Chondrocyte (in vitro differentiated cells): ENCODE measurements around the gene UBE3C. TPM values are rescaled to one million over a fixed set of nuclear protein-coding genes. Genes with fewer than 3 reads are reported as not detected.

ENCODE experiments used
- DNase-seq: peaks from one replicate; pipeline ENCODE4 v3.0.0; 2021; ENCODE audit warnings: mixed read lengths, low spot score
- H3K27ac Mint-ChIP-seq: one replicate; pipeline ENCODE4 v1.8.0; 2021; ENCODE audit warnings: mild to moderate bottlenecking, moderate library complexity, mixed read lengths; ENCODE audit not compliant: unreplicated experiment
- H3K27me3 Mint-ChIP-seq: 2 replicates; pipeline ENCODE4 v1.8.0; 2021; ENCODE audit warnings: low read depth, mixed read lengths
- H3K36me3 Mint-ChIP-seq: 2 replicates; pipeline ENCODE4 v1.8.0; 2021; ENCODE audit warnings: low read depth, mixed read lengths
- H3K4me1 Mint-ChIP-seq: 2 replicates; pipeline ENCODE4 v1.8.0; 2021; ENCODE audit warnings: low read depth, mild to moderate bottlenecking, mixed read lengths
- H3K4me3 Mint-ChIP-seq: one replicate; pipeline ENCODE4 v1.8.0; 2021; ENCODE audit warnings: mild to moderate bottlenecking, moderate library complexity, mixed read lengths; ENCODE audit not compliant: unreplicated experiment
- H3K9me3 Mint-ChIP-seq: 2 replicates; pipeline ENCODE4 v1.8.0; 2021; ENCODE audit warnings: low read depth, mixed read lengths
- CTCF ChIP-seq: fragments of 200-600 bp; sonication (generic); IDR thresholded peaks from 2 replicates; pipeline ENCODE4 v1.5.0; 2021; ENCODE audit warnings: antibody characterized with exemption, mild to moderate bottlenecking, moderate library complexity
- total RNA-seq: library from RNA; stranded (reverse); gene quantifications from 3 replicates; pipeline ENCODE4 v1.2.1, GENCODE V29; 2021

Gene UBE3C
- total RNA-seq, 1 donor from 2014 or later: 58.9 TPM

- Mint-ChIP-seq H3K27me3 (no peaks in the 10 kb centered on the region), H3K9me3 (no peaks in the 10 kb centered on the region), H3K4me3 (no peak overlapping the region)
These were observed 140.3 kb downstream of the UBE3C start for GRCh38 chr7:157278791-157279724.

DNA sequence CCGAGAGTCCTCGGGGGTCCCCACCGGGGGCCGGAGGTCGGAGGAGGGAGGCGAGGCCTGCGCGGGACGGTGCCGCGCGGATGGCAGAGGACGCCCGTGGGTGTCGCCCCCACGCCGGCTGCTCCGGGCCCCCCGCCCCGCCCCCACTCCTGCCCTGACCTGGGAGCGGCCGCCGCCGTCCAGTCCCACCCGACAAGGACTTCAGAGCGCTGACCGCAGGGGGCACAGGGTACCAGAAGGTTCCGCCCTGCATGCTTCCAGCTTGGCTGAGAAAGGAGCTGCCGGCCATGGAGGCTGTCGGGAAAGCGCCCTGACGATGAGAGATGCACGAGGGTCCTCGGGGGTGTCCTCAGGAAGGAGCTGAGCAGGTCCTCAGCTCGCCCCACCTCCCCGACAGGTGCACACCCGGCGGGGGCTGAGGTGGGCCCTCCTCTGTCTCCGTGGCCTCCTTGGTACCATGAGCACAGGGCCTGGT, 141.1 kb downstream of the UBE3C start:
- Mint-ChIP-seq H3K9me3 (peaks cover 3% of the 10 kb centered on the region), H3K4me3 (no peak overlapping the region), H3K27ac (no peak overlapping the region), H3K4me1 (peaks cover 15% of the 10 kb centered on the region), H3K27me3 (no peaks in the 10 kb centered on the region), H3K36me3 (no peaks in the 10 kb centered on the region)
- no peak for TF ChIP-seq CTCF
- peak; percentile 90 for DNase-seq

More at GRCh38 chr7:157278791-157279724, 140.3 kb downstream of the UBE3C start:
- Mint-ChIP-seq H3K27ac (no peak overlapping the region), H3K4me1 (peaks cover 15% of the 10 kb centered on the region), H3K36me3 (no peaks in the 10 kb centered on the region)
- DNase-seq: peak; percentile 89
- TF ChIP-seq CTCF: no peak

DNA sequence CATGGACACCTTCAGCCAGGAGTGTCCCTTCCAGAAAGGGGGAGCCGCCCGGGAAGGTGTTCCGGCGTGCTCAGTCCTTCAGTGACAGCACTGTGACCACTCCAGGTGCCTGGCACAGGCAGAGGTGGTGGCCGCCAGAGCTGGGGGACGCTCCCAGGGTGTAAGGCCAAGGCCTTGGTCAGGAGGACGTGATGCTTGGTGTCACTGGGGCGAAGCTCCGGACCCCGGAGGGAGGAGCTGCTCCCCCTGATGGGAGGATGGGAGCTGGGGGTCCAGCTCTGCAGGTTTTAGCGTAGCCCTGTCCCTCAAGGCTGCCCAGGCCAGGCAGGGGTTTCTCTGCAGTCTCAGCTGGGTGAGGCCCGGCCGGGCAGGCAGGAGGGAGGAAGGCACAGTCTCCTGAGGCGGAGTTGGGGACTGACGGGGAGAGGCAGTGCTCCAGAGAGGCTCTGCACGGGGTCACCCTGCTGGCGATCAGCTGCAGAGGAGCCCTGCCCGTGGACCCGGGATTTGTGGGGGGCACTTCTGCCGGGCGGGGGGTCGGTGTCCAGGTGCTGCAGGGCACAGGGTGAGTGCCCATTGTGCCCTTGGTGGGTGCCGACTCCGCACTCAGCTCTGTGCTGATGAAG, 141.6 kb downstream of the UBE3C start:
- H3K27ac Mint-ChIP-seq: no peak overlapping the region
- H3K4me3 Mint-ChIP-seq: no peak overlapping the region
- H3K9me3 Mint-ChIP-seq: peaks cover 3% of the 10 kb centered on the region
- no peaks in the 10 kb centered on the region for H3K27me3 Mint-ChIP-seq
- no peak for DNase-seq
- H3K4me1 Mint-ChIP-seq: peaks cover 15% of the 10 kb centered on the region
- no peak for TF ChIP-seq CTCF
- no peaks in the 10 kb centered on the region for H3K36me3 Mint-ChIP-seq

DNA sequence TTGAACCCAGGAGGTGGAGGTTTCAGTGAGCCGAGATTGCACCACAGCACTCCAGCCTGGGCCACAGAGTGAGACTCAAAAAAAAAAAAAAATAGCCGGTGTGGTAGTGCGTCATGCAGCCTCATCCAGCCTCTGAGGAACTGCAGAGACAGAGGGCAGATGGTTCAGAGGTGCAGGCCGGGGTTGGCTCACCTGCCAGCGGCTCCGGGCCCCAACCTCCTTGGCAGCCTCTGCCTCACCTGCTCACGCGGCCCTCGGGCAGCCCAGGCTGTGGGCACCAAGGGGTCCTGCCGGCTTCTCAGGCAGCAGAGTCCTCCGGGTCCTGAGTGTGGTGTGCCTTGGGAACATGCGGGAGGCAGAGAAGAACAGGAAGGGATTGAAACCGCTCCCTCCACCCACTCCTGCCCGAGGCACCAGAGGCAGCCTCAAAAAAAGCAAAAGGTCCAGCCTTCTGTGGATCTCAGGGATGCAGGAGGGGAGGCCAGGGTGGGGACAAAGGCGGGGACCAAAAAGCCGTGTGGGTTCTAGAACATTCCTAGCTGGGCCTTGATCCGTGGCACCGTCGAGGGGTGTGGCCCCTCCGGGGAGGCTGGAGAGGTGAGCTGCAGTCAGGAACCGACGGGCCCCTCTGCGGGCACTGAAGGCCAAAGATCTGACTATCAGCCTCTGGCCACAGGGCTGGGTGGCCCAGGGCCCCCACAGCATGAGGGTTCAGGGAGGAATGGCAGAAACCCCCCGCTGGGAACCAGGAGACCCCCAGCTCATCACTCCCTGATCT, 142.7 kb downstream of the UBE3C start:
- Mint-ChIP-seq H3K9me3 (peaks cover 3% of the 10 kb centered on the region), H3K4me3 (no peak overlapping the region), H3K4me1 (peaks cover 14% of the 10 kb centered on the region), H3K27me3 (no peaks in the 10 kb centered on the region), H3K27ac (no peak overlapping the region), H3K36me3 (no peaks in the 10 kb centered on the region)
- DNase-seq: no peak
- TF ChIP-seq CTCF: no peak
